Right ventricle myocardium inferior (tissue), 1 donor: ENCODE measurements around the gene SEPHS2. TPM values are rescaled to one million over a fixed set of nuclear protein-coding genes. Genes with fewer than 3 reads are reported as not detected.
"Not testable (repeated sequence)": the region's sequence is repeated elsewhere in the genome, so short reads cannot be mapped to it uniquely, and the experiment has no call there.

ENCODE experiments used
- ATAC-seq: fragments of 200-7000 bp; cut with Tn5 transposase; one replicate; pipeline ENCODE4 v1.9.1; 2020; ENCODE audit warnings: mild to moderate bottlenecking, moderate library complexity
- DNase-seq: peaks from one replicate; pipeline ENCODE4 v3.0.0; 2021; ENCODE audit errors: missing footprints
- intact Hi-C: fragments of 100-400 bp; cut with DNase I; formaldehyde crosslinking; loops from one replicate; pipeline ENCODE4 v1.11.0; 2022
- total RNA-seq: library from RNA; stranded (reverse); fragmentation: NEBNext Ultra II Directional; extraction: Animal tissue kit (Norgen Biotek cat#: 25700); gene quantifications from one replicate; pipeline ENCODE4 v1.2.1, GENCODE V29; 2021
- donor health status: DM: no; HTN: yes; CAD: no; lungs with severe emphysema.

The SEPHS2 gene
- total RNA-seq, 1 donor from 2014 or later, result 29.3 TPM

GRCh38 chr16:30413112-30413806 is 32.4 kb downstream of the SEPHS2 start:
- no peak for ATAC-seq
- intact Hi-C loops, result no loop called here
- no peak for DNase-seq

- DNase-seq, result peak; percentile 92
- ATAC-seq, result peak; percentile 79
- intact Hi-C loops, result loop anchor here (5.0 kb wide), 1 partner anchor 312 kb away; the partner anchor contains the start of gene YPEL3
Observed at GRCh38 chr16:30409125-30410060, 36.3 kb downstream of the SEPHS2 start.

- DNase-seq, result no peak
- intact Hi-C loops, result loop anchor here (5.0 kb wide), 1 partner anchor 311 kb away; the partner anchor contains the start of gene YPEL3
- ATAC-seq, result peak; percentile 24
Observed at GRCh38 chr16:30407804-30408534, 37.7 kb downstream of the SEPHS2 start.

- intact Hi-C loops, result loop anchor here (5.0 kb wide), 1 partner anchor 310 kb away; the partner anchor contains the start of gene YPEL3
- DNase-seq (peak; percentile 97), ATAC-seq (peak; percentile 97)
Observed at GRCh38 chr16:30407102-30407803, 38.4 kb downstream of the SEPHS2 start, which contains the start of gene ZNF771. Gene ZNF771, plus strand, starts transcription at chr16:30407606. Its CDS starts 448 bp downstream, at chr16:30408054.

- intact Hi-C loops, result loop anchor here (5.0 kb wide), 1 partner anchor 309 kb away; the partner anchor contains the start of gene YPEL3
- DNase-seq (no peak), ATAC-seq (no peak)
Observed at GRCh38 chr16:30406795-30407101, 38.9 kb downstream of the SEPHS2 start.

GRCh38 chr16:30401768-30402425 is 43.8 kb downstream of the SEPHS2 start:
- ATAC-seq (no peak), DNase-seq (no peak)
- intact Hi-C loops, result no loop called here

GRCh38 chr16:30399435-30400186 is 46.1 kb downstream of the SEPHS2 start:
- no peak for ATAC-seq
- no peak for DNase-seq
- intact Hi-C loops, result no loop called here

- DNase-seq (no peak), ATAC-seq (no peak)
- intact Hi-C loops, result no loop called here
Observed at GRCh38 chr16:30398661-30399434, 46.8 kb downstream of the SEPHS2 start.

- intact Hi-C loops, result no loop called here
- ATAC-seq (no peak), DNase-seq (peak; percentile 21)
Observed at GRCh38 chr16:30397776-30398660, 47.7 kb downstream of the SEPHS2 start.

GRCh38 chr16:30397056-30397455 is 48.6 kb downstream of the SEPHS2 start:
- no peak for DNase-seq
- intact Hi-C loops, result no loop called here
- no peak for ATAC-seq

GRCh38 chr16:30396627-30397026 is 49.0 kb downstream of the SEPHS2 start:
- intact Hi-C loops, ATAC-seq, DNase-seq: not testable (repeated sequence)

GRCh38 chr16:30395992-30396585 is 49.6 kb downstream of the SEPHS2 start:
- intact Hi-C loops, result no loop called here
- no peak for ATAC-seq
- DNase-seq, result no peak

GRCh38 chr16:30395155-30395991 is 50.3 kb downstream of the SEPHS2 start, which contains the start of gene ZNF48:
Gene ZNF48, plus strand, starts transcription at chr16:30395420. Its CDS starts 375 bp downstream, at chr16:30395795.
- ATAC-seq (peak; percentile 98), DNase-seq (peak; percentile 94)
- intact Hi-C loops, result no loop called here

GRCh38 chr16:30394592-30395154 is 51.0 kb downstream of the SEPHS2 start:
- intact Hi-C loops, result no loop called here
- ATAC-seq (peak; percentile 24), DNase-seq (peak; percentile 53)
